IMR-90 (cell line): ENCODE data around the gene MTREX. TPM values are rescaled to one million over a fixed set of nuclear protein-coding genes. Genes with fewer than 3 reads are reported as not detected.

Experiments used
- ATAC-seq: fragments of 200-7000 bp; cut with Tn5 transposase; 2 replicates; pipeline ENCODE4 v1.9.1; 2020; ENCODE audit warnings: low read depth, mild to moderate bottlenecking, moderate library complexity
- BruUV-seq: library from RNA; stranded (reverse); fragments of 400-500 nt; replicated peaks from 2 replicates; lab custom pipeline; 2021; lab: Mats Ljungman, UMichigan
- CTCF ChIA-PET: fragments of 300-600 bp; formaldehyde crosslinking; extraction: SDS; loops from one replicate; lab custom pipeline; 2021; ENCODE audit warnings: antibody characterized with exemption; lab: Yijun Ruan, JAX
- POLR2A ChIA-PET: fragments of 300-600 bp; sonication (Branson Sonifier 250); formaldehyde crosslinking; loops from one replicate; lab custom pipeline; 2022; ENCODE audit warnings: antibody characterized with exemption; ENCODE audit not compliant: unreplicated experiment; lab: Charles Lee
- DNase-seq: peaks from one replicate; pipeline ENCODE4 v3.0.0; 2013
- H2AFZ ChIP-seq: replicated peaks from 2 replicates; pipeline ENCODE3; 2013; ENCODE audit warnings: low read length, mild to moderate bottlenecking; ENCODE audit not compliant: poor library complexity
- H2AK5ac ChIP-seq: 2 replicates; pipeline ENCODE4 v1.6.1; 2013; ENCODE audit warnings: low read depth, low read length, inconsistent platforms
- H2AK9ac ChIP-seq: replicated peaks from 2 replicates; pipeline ENCODE3; 2013; ENCODE audit warnings: mild to moderate bottlenecking, low read depth, low read length, moderate library complexity; ENCODE audit not compliant: poor library complexity
- H2BK120ac ChIP-seq: 2 replicates; pipeline ENCODE4 v1.6.1; 2013; ENCODE audit warnings: low read depth, low read length, inconsistent platforms
- H2BK15ac ChIP-seq: 3 replicates; pipeline ENCODE4 v1.6.1; 2013; ENCODE audit warnings: low read depth, low read length, inconsistent platforms
- H2BK20ac ChIP-seq: 2 replicates; pipeline ENCODE4 v1.6.1; 2013; ENCODE audit warnings: low read depth, mild to moderate bottlenecking, inconsistent platforms, low read length, moderate library complexity
- H2BK5ac ChIP-seq: 2 replicates; pipeline ENCODE4 v1.6.1; 2013; ENCODE audit warnings: mild to moderate bottlenecking, low read depth, low read length, inconsistent platforms; ENCODE audit not compliant: poor library complexity, severe bottlenecking
- H3K14ac ChIP-seq: replicated peaks from 2 replicates; pipeline ENCODE4 v1.6.1; 2013; ENCODE audit warnings: low read depth, low read length, inconsistent platforms
- H3K18ac ChIP-seq: 2 replicates; pipeline ENCODE4 v1.6.1; 2013; ENCODE audit warnings: low read depth, low read length, control low read depth
- H3K23ac ChIP-seq: 2 replicates; pipeline ENCODE4 v1.6.1; 2013; ENCODE audit warnings: low read depth, low read length, inconsistent platforms
- H3K27ac ChIP-seq: 2 replicates; pipeline ENCODE4 v1.5.1; 2013; ENCODE audit warnings: mild to moderate bottlenecking, control low read depth, low read length; ENCODE audit not compliant: insufficient read depth
- H3K27me3 ChIP-seq: 2 replicates; pipeline ENCODE4 v1.6.1; 2013; ENCODE audit warnings: low read length; ENCODE audit not compliant: control insufficient read depth, insufficient read depth
- H3K36me3 ChIP-seq: 2 replicates; pipeline ENCODE4 v1.6.1; 2013; ENCODE audit warnings: low read length, mixed read lengths; ENCODE audit not compliant: control insufficient read depth, insufficient read depth
- H3K4ac ChIP-seq: 2 replicates; pipeline ENCODE4 v1.6.1; 2013; ENCODE audit warnings: low read depth, low read length, inconsistent platforms
- H3K4me1 ChIP-seq: 2 replicates; pipeline ENCODE4 v1.6.1; 2013; ENCODE audit warnings: low read length, mixed read lengths; ENCODE audit not compliant: control insufficient read depth, insufficient read depth
- H3K4me2 ChIP-seq: 2 replicates; pipeline ENCODE4 v1.6.1; 2013; ENCODE audit warnings: low read depth, mild to moderate bottlenecking, control low read depth, low read length, moderate library complexity
- H3K4me3 ChIP-seq: 2 replicates; pipeline ENCODE4 v1.5.1; 2013; ENCODE audit warnings: low read depth, mild to moderate bottlenecking, control low read depth, low read length, moderate library complexity; ENCODE audit not compliant: insufficient read depth
- H3K56ac ChIP-seq: 2 replicates; pipeline ENCODE4 v1.6.1; 2013; ENCODE audit warnings: low read length, inconsistent platforms; ENCODE audit not compliant: insufficient read depth; ENCODE audit errors: extremely low read depth
- H3K79me1 ChIP-seq, 2 experiments: 2 replicates each; pipeline ENCODE4 v1.6.1; 2013; ENCODE audit warnings: low read length in 2 of 2, inconsistent platforms in 1 of 2, low read depth in 1 of 2
- H3K9ac ChIP-seq: 2 replicates; pipeline ENCODE4 v1.6.1; 2013; ENCODE audit warnings: low read depth, low read length, control low read depth
- H3K9me1 ChIP-seq: 2 replicates; pipeline ENCODE4 v1.6.1; 2013; ENCODE audit warnings: low read length, inconsistent platforms; ENCODE audit not compliant: insufficient read depth
- H3K9me3 ChIP-seq: 2 replicates; pipeline ENCODE4 v1.6.1; 2013; ENCODE audit warnings: low read length; ENCODE audit not compliant: control insufficient read depth, insufficient read depth
- H4K20me1 ChIP-seq: 2 replicates; pipeline ENCODE4 v1.6.1; 2013; ENCODE audit warnings: low read length, inconsistent platforms; ENCODE audit not compliant: insufficient read depth
- H4K5ac ChIP-seq: 2 replicates; pipeline ENCODE4 v1.6.1; 2013; ENCODE audit warnings: mild to moderate bottlenecking, low read depth, low read length, control low read depth
- H4K8ac ChIP-seq, 2 experiments: 2 replicates each; pipeline ENCODE4 v1.6.1; 2013; ENCODE audit warnings: low read depth in 2 of 2, low read length in 2 of 2, control low read depth in 1 of 2, inconsistent platforms in 1 of 2
- H4K91ac ChIP-seq: 2 replicates; pipeline ENCODE4 v1.6.1; 2013; ENCODE audit warnings: low read depth, low read length, inconsistent platforms; ENCODE audit not compliant: insufficient read depth
- RCOR1 ChIP-seq: IDR thresholded peaks from 2 replicates; pipeline ENCODE4 v1.6.1; 2012; ENCODE audit warnings: mild to moderate bottlenecking, low read length, improper control_type of control experiment; ENCODE audit not compliant: insufficient replicate concordance
- WGBS, 2 experiments: methylation state at CpG; one replicate each; pipeline versions ENCODE4 v1.1.5 to v1.1.7; 2013; ENCODE audit warnings: missing lambda C conversion rate in 2 of 2; ENCODE audit not compliant: insufficient read length in 1 of 2; ENCODE audit errors: extremely low coverage in 2 of 2; 5-methylcytosine and 5-hydroxymethylcytosine counted together
- dilution Hi-C: fragments of 300-500 bp; cut with HindIII; formaldehyde crosslinking; loops from one replicate; pipeline ENCODE4 v1.14.3; 2018; ENCODE audit warnings: low sequenced_read_pairs; ENCODE audit not compliant: unreplicated experiment
- in situ Hi-C: fragments of 300-500 bp; cut with MboI; formaldehyde crosslinking; loops from 3 replicates; pipeline ENCODE4 v1.14.3; 2019; ENCODE audit warnings: low sequenced_read_pairs, inconsistent platforms, mixed read lengths
- intact Hi-C: fragments of 100-400 bp; cut with micrococcal nuclease; formaldehyde crosslinking; loops from 2 replicates; pipeline ENCODE4 v1.10.0; 2022
- polyA plus RNA-seq, 3 experiments: library from polyadenylated mRNA; depleted of rRNA; stranded (reverse); fragments of >200 nt; gene quantifications; 2 replicates each; pipeline ENCODE4 v1.2.3, GENCODE V29; 2012; ENCODE audit warnings: low replicate concordance in 1 of 3
- total RNA-seq: library from RNA; depleted of rRNA; stranded (reverse); fragments of >200 nt; gene quantifications from 2 replicates; pipeline ENCODE4 v1.2.3, GENCODE V29; 2012

MTREX gene
- total and polyA plus RNA-seq, 2 of the 4 experiments (the other 2 are of a cell fraction), result 22.1 to 33.2 TPM

- POLR2A ChIA-PET, result no interaction called here
- Histone ChIP-seq H3K27me3 (no peaks in the 10 kb centered on the region), H3K14ac (no peak overlapping the region), H3K4me2 (no peak overlapping the region), H3K18ac (no peak overlapping the region), H2BK5ac (no peak overlapping the region), H3K36me3 (no peaks in the 10 kb centered on the region), H3K56ac (no peak overlapping the region), H3K9me1 (no peaks in the 10 kb centered on the region), H4K20me1 (peaks cover 3% of the 10 kb centered on the region; the same call in 1 of the 2 replicates), H3K79me1 (peaks cover 3 to 8% of the 10 kb centered on the region in 2 experiments; a peak in 3 of 4 replicates), H4K8ac (no peak overlapping the region), H3K9ac (no peak overlapping the region), H2AK5ac (no peak overlapping the region), H4K5ac (no peak overlapping the region), H2BK120ac (no peak overlapping the region), H2BK20ac (no peak overlapping the region), H3K4ac (no peak overlapping the region), H2AFZ (no peak overlapping the region), H3K9me3 (no peaks in the 10 kb centered on the region), H3K4me3 (no peak overlapping the region), H2AK9ac (no peak overlapping the region), H3K23ac (no peak overlapping the region), H3K4me1 (peaks cover 3% of the 10 kb centered on the region; the same call in 1 of the 2 replicates), H2BK15ac (no peak overlapping the region), H4K91ac (no peak overlapping the region), H3K27ac (no peak overlapping the region)
- no CpG with 5 or more reads among the region's 2 CpGs for WGBS, 2 experiments
- DNase-seq (no peak), ATAC-seq (no peak)
- CTCF ChIA-PET, result interaction anchor here (0.7 kb wide), 1 partner anchor 108 kb away, joined by 3 read pairs; no protein-coding TSS in a partner anchor
- dilution Hi-C loops (no loop called here), intact Hi-C loops (no loop called here), in situ Hi-C loops (no loop called here)
- no peak for TF ChIP-seq RCOR1
- BruUV-seq, result no TSS peak
Measured at GRCh38 chr5:55451976-55452375, 144.2 kb downstream of the MTREX start.
